ENCODE data around the gene BBS1. TPM values are rescaled to one million over a fixed set of nuclear protein-coding genes. Genes with fewer than 3 reads are reported as not detected.
"Not testable (repeated sequence)": the region's sequence is repeated elsewhere in the genome, so short reads cannot be mapped to it uniquely, and the experiment has no call there.

The BBS1 gene
- total RNA-seq, 1 experiment from 2014 or later, result 14.9 TPM

DNA sequence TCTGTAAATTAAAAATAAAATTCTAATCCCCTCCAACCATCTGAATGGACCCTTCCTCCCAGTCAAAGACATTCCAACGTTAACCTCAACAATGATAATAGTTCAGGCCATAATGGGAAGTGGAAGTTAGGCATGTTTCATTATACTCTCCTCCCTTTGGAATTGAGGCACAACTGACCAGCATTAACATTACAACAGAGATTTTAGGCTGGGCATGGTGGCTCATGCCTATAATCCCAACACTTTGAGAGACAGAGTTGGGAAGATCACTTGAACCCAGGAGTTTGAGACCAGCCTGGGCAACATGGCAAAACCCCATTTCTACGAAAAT, 60.4 kb downstream of the BBS1 start:
- no peak for DNase-seq (ENCODE audit: low spot score)

GRCh38 chr11:66579017-66579606, 68.7 kb downstream of the BBS1 start:
- no peak for DNase-seq (ENCODE audit: low spot score)

DNA sequence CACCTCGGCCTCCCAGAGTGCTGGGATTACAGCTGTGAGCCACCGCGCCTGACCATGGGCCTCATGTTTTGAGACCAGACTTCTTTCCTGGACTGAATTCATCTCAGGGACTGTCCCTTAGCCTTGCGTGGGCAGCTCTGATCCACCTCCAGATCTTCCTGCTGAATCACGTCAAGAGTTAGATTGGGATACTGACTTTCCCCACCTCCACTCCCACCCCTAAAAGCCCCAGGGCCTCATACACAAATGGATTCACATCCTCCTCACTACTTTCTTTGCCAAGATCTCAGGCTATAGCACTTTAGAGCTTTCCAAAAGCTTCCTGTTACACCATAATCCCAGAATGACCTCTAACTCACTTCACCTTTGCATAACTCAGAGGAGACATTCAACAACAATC, 70.4 kb downstream of the BBS1 start:
- no peak for DNase-seq (ENCODE audit: low spot score)

GRCh38 chr11:66581261-66581660, 70.8 kb downstream of the BBS1 start:
- no peak for DNase-seq (ENCODE audit: low spot score)

DNA sequence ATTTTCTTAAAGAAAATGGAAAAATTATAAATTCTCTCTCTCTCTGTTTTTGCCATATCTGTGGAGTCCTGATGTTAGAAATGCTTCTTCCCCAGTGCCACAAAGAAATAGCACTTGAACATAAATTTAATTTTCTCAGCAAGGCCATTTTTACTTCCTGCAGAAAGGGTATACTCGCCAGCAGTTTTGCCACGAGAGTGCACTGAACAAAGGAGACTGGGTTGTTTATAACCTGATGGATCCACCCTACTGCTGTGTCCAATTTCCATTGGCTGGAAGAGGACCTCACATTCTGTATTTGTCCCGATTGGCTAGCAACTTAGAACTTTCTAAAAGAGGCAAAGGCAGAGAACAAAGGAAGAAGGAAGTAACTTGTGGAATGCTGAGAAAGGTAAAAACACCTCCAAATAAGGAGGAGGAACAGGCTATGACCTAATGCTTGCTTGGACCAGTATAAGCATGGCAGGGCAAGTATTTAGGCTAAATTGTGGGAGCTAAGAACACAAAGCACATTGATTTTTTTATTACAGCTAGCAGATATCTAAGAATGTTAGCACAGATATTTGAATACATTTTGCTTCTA, 72.2 kb downstream of the BBS1 start:
- not testable (repeated sequence) for DNase-seq (ENCODE audit: low spot score)

Other genes with a start within 250 kb of the BBS1 start
- gene RAB1B, start 242.0 kb upstream of the BBS1 start, total RNA-seq (2014; rRNA removed; shearing (Covaris generic)), result 98.6 and 111 TPM in 2 replicates
- 8.4 and 10.8 TPM in 2 replicates for gene CNIH2, start 232.5 kb upstream of the BBS1 start, total RNA-seq (2014; rRNA removed; shearing (Covaris generic))
- 114 and 120 TPM in 2 replicates for gene YIF1A, start 221.5 kb upstream of the BBS1 start, total RNA-seq (2014; rRNA removed; shearing (Covaris generic))
- 0.08 and 0.10 TPM in 2 replicates for gene TMEM151A, start 218.7 kb upstream of the BBS1 start, total RNA-seq (2014; rRNA removed; shearing (Covaris generic))
- gene CD248, start 193.6 kb upstream of the BBS1 start, total RNA-seq (2014; rRNA removed; shearing (Covaris generic)), result not detected in 2 replicates
- 4.3 and 7.4 TPM in 2 replicates for gene RIN1, start 174.2 kb upstream of the BBS1 start, total RNA-seq (2014; rRNA removed; shearing (Covaris generic))
- gene BRMS1, start 165.5 kb upstream of the BBS1 start, total RNA-seq (2014; rRNA removed; shearing (Covaris generic)), result 88.2 and 107 TPM in 2 replicates
- 24.5 and 25.2 TPM in 2 replicates for gene B4GAT1, start 163.0 kb upstream of the BBS1 start, total RNA-seq (2014; rRNA removed; shearing (Covaris generic))
- 0.39 and 0.62 TPM in 2 replicates for gene SLC29A2, start 138.9 kb upstream of the BBS1 start, total RNA-seq (2014; rRNA removed; shearing (Covaris generic))
- gene NPAS4, start 89.6 kb upstream of the BBS1 start, total RNA-seq (2014; rRNA removed; shearing (Covaris generic)), result not detected in 2 replicates
- 71.8 and 77.7 TPM in 2 replicates for gene MRPL11, start 71.8 kb upstream of the BBS1 start, total RNA-seq (2014; rRNA removed; shearing (Covaris generic))
- 5.6 and 7.5 TPM in 2 replicates for gene PELI3, start 43.7 kb upstream of the BBS1 start, total RNA-seq (2014; rRNA removed; shearing (Covaris generic))
- 61.4 and 66.7 TPM in 2 replicates for gene DPP3, start 30.2 kb upstream of the BBS1 start, total RNA-seq (2014; rRNA removed; shearing (Covaris generic))
- 7.0 and 19.3 TPM in 2 replicates for gene ZDHHC24, start 35.4 kb downstream of the BBS1 start, total RNA-seq (2014; rRNA removed; shearing (Covaris generic))
- gene ACTN3, start 36.3 kb downstream of the BBS1 start, total RNA-seq (2014; rRNA removed; shearing (Covaris generic)), result not detected in 2 replicates
- 9.1 and 11.3 TPM in 2 replicates for gene CTSF, start 58.0 kb downstream of the BBS1 start, total RNA-seq (2014; rRNA removed; shearing (Covaris generic))
- 0.04 and 0.56 TPM in 2 replicates for gene CCDC87, start 82.4 kb downstream of the BBS1 start, total RNA-seq (2014; rRNA removed; shearing (Covaris generic))
- gene CCS, start 82.5 kb downstream of the BBS1 start, total RNA-seq (2014; rRNA removed; shearing (Covaris generic)), result 21.6 and 25.3 TPM in 2 replicates
- gene RBM14, start 106.0 kb downstream of the BBS1 start, total RNA-seq (2014; rRNA removed; shearing (Covaris generic)), result 27.5 and 34.3 TPM in 2 replicates
- gene RBM4, start 128.1 kb downstream of the BBS1 start, total RNA-seq (2014; rRNA removed; shearing (Covaris generic)), result 159 and 164 TPM in 2 replicates
- 31.2 and 46.5 TPM in 2 replicates for gene RBM4B, start 167.3 kb downstream of the BBS1 start, total RNA-seq (2014; rRNA removed; shearing (Covaris generic))
- 12.7 and 24.8 TPM in 2 replicates for gene SPTBN2, start 218.6 kb downstream of the BBS1 start, total RNA-seq (2014; rRNA removed; shearing (Covaris generic))